GM19455 (cell line): ENCODE data around the gene ICAM1.

ENCODE experiments used
- ATAC-seq: cut with Tn5 transposase; IDR thresholded peaks from one replicate; pipeline ENCODE4 v1.9.1; 2021; ENCODE audit not compliant: unreplicated experiment

Gene ICAM1

GRCh38 chr19:10292789-10293636 is 22.1 kb downstream of the ICAM1 start:
- ATAC-seq = no peak

GRCh38 chr19:10293637-10294367 is 22.9 kb downstream of the ICAM1 start:
- no peak for ATAC-seq

DNA sequence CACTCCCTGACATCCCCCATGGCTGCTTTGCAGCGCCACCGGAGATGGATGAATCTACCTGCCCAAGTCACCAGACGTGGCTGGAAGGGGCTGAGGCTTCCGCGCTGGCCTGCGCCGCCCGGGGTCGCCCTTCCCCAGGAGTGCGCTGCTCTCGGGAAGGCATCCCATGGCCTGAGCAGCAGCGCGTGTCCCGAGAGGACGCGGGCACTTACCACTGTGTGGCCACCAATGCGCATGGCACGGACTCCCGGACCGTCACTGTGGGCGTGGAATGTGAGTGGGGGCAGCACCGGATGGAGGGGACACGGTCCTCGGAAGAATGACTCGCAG is 23.4 kb downstream of the ICAM1 start:
- no peak for ATAC-seq

DNA sequence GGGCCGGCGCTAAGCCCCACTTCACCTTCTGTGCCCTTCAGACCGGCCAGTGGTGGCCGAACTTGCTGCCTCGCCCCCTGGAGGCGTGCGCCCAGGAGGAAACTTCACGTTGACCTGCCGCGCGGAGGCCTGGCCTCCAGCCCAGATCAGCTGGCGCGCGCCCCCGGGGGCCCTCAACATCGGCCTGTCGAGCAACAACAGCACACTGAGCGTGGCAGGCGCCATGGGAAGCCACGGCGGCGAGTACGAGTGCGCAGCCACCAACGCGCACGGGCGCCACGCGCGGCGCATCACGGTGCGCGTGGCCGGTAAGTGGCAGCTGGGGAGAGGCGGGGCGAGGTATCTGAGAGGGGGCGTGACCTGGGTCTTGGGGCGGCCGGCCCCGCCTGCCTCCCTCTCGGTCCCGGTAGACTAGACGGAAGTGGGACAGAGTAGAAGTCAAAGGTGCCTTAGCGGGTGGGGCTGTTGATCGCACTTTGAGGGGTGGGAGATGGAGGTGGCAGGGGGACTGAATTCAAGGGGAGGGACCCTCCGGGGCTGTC is 24.5 kb downstream of the ICAM1 start:
- no peak for ATAC-seq

DNA sequence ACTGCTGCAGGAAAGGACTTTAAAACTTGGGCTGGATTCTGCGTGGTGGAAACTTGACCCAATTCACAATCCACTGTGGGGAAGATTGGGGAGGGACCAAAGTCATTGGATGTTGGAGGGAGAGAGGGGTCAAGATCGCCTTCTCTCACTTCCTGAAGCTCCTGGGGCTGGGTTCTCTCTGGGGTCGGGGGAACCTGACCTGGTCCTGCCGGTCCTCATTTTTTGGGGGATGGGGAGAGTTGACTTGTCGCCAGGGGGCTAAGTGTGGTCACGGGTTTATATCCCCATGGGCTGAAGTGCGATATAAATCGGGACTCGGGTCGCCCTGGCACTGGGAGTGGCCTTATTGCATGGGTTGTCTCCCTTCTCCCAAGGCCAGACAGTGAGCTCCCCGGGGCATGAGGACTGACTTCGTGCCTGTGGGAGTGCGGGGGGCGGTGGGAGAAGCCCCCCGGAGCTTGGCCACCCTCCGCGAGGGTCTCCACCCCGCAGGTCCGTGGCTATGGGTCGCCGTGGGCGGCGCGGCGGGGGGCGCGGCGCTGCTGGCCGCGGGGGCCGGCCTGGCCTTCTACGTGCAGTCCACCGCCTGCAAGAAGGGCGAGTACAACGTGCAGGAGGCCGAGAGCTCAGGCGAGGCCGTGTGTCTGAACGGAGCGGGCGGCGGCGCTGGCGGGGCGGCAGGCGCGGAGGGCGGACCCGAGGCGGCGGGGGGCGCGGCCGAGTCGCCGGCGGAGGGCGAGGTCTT is 25.1 kb downstream of the ICAM1 start:
- ATAC-seq = no peak

DNA sequence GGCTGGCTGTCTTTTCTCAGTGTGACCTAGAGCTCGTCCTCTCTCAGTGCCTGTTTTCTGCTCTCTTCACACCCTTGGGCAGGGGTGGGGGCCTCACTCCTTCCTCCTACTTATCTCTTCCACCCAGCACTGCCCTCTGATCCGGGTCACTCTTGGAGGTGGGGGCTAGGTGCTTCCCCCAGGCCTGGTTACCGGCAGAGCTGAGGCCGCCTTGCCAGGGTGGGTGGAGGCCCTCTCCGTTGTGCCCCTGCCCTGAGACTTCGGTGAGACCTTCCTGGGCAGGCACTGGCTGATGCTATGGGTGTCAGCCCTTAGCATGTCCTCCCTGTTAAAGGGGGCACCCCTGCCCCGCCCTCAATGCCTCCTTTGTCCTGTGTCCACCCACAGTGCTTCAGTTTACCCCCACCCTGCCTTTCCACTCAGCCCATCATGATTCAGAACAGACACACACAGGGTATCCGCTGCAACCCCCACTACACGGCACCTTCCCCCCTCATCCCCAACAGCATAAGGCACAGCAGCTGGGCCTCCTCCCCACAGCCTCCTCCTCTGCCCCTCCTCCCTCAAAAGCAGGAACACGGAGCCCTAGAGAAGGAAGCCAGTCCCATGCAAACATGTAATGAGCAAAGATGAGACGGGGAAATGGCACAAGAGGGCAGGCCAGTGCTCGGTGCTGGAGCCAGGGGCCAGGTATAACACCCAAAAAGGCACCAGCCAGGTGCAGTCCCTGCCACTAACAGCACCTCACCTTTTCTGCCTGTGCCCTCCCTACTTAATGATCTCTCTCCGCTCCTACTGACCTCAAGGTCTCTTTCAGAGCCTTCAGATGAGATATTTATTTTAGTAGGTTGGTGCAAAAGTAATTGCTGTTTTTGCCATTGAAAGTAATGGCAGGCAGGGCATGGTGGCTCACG is 28.9 kb downstream of the ICAM1 start:
- no peak for ATAC-seq

- ATAC-seq = no peak
Observed at GRCh38 chr19:10305139-10305806, 34.4 kb downstream of the ICAM1 start.

GRCh38 chr19:10306327-10306726 is 35.4 kb downstream of the ICAM1 start:
- ATAC-seq = no peak

DNA sequence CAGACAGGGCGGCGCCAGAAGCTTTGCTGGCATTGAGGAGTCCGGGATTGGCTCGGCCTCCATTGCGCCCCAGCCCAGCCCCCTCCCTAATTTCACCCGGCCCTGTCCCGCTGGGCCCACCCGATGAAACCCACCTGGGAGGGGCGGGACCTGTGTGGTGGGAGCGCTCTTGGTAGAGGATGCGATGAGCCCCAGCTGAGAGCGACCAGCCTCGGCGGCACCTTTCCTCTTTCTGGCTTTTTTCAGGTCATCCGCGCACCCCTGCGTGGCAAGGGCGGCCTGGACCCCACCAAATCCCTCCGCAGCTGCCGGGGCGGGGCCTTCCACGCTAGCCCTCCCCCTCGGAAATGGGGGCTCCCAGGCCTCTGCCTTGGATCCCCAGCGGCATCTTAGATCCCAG is 38.5 kb downstream of the ICAM1 start, which contains the start of gene ZGLP1:
ZGLP1 (minus strand) TSS at position 393 of the 400 bp plus-strand sequence.
- ATAC-seq = no peak

DNA sequence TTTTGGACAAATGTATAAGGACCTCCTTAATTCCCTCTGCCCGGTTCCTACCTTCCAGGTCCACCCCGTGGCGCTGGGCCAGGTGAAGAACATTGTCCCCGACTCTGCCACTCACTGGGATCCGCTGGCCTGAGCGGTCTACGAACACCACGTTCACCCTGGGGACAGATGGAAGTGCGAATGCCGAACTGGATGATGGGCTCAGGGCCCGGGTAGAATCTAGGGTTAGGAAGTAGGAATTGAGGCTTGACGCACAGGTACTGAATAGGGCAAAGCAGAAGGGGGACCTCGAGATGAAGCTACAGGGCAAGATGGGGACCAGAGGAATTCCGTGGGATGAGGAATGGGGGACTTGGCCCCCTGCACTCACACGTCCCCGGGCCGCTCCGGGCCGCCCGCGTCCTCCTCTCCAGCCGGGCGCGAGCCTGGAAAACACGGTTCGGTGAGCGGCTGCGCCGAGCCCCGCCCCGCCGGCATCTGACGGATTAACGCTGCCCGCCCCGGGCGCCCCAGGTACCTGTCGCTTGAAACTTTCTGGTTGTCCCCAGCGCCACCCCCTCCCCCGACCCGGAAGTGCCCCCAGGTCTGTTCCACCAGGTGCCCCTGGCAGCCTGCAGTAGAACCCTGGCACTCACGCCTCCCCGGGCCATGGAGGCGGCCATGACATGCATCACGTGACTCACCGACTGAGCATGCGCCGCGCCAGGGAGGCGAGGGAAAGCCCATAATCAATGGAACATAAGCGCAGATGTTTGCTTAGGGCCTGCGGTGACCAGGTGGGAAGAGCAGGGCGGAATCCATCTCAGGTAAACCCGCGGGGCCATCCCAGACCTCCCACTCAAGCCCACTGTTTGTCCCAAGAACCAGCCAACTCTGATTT is 44.7 kb downstream of the ICAM1 start, which contains the start of gene FDX2:
FDX2 (minus strand) TSS at position 681 of the 880 bp plus-strand sequence; CDS start at position 662, 19 bp downstream.
- peak; percentile 57 for ATAC-seq

- ATAC-seq = no peak
Observed at GRCh38 chr19:10316229-10317044, 45.5 kb downstream of the ICAM1 start.

GRCh38 chr19:10317045-10317856 is 46.3 kb downstream of the ICAM1 start:
- ATAC-seq = no peak

DNA sequence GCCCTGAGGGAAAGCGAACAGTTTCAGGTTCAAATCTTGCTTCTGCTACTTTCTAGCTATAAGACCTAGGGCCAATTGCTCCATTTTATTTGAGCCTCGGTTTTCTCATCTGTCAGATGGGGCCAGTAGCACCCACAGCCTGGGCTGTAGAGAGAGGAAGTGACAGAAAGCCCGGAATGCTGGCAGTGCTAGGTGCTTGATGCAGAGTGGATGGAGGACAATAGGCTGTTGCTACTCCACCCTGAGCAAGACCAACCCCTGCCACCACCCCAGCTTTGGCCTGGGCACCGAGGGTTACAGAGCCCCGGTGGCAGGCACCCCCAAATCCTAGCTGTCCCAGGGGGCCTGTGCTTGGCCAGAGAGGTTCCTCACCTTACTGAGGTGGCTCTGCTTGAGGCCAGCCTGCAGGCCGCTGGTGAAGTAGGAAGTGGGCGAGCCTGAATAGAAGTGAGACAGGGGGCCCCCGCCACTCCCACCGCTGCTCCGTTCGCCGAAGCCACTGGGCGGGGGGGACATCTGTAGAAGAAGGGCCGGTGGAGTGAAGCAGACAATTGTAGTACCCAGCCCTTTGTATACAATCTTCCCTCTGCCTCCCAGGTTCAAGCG is 47.0 kb downstream of the ICAM1 start:
- ATAC-seq = no peak

DNA sequence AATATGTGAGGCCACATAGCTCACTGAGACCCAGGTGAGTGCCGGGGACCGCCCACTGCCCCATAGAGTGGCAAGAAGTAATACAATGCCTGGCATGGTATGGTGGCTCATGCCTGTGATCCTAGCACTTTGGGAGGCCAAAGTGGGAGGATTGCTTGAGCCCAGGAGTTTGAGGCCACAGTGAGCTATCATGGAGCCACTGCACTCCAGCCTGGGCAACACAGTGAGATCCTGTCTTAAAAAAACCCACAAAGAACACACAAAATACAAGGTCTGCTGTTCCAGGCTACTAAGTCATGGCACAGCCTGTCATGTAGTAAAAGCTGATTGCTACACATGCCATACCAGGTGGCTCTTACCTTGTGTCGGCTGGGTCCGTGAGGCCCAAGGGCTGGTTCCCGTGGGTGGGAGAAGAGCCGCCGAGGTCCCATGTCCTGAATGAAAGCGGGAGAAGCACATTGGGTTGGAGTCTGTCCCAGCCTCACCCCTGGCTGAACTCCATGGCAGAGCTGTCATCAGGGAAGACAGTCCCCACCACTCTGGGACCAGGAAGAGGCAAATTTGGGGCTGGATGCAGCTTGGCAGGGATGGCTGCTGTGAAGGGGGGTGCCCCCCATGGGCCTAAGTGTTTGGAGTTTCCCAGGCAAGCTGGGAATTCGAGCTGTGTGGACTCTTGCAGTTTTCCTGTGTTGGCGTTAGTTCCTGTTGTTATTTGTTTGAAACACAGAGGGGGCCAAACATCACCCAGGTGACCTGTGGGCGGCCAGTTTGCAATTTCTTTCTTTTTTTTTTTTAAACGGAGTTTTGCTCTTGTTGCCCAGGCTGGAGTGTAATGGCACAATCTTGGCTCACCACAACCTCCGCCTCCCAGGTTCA is 48.1 kb downstream of the ICAM1 start:
- ATAC-seq = no peak

GRCh38 chr19:10320602-10321416 is 49.9 kb downstream of the ICAM1 start:
- no peak for ATAC-seq
